Coronary artery (tissue), 2 donors: Measurements from ENCODE around the gene MRAS.

ENCODE experiments used
- DNase-seq: peaks from one replicate; pipeline ENCODE4 v3.0.0-alpha.2; 2017; ENCODE audit warnings: low spot score
- H3K27ac ChIP-seq, 2 donors: fragments of 200-600 bp; sonication (generic); one replicate each; pipeline ENCODE4 v1.5.1; 2016 to 2019
- H3K4me3 ChIP-seq: fragments of 200-600 bp; sonication (generic); 2 replicates; pipeline ENCODE4 v1.5.1; 2016; ENCODE audit warnings: mild to moderate bottlenecking, moderate library complexity
- CTCF ChIP-seq: fragments of 200-600 bp; sonication (generic); IDR thresholded peaks from one replicate; pipeline ENCODE4 v1.5.1; 2019; ENCODE audit warnings: antibody characterized with exemption

Gene MRAS

GRCh38 chr3:138365253-138365555 is 16.8 kb downstream of the MRAS start:
- Histone ChIP-seq H3K4me3 (no peak overlapping the region), H3K27ac (peak overlapping the region in 1 of 2 donors; percentile 73)
- TF ChIP-seq CTCF: no peak
- no peak for DNase-seq

GRCh38 chr3:138366006-138366759 is 17.8 kb downstream of the MRAS start:
- no peak for DNase-seq
- H3K27ac ChIP-seq: peak overlapping the region in 1 of 2 donors; percentile 73
- no peak overlapping the region for H3K4me3 ChIP-seq
- no peak for TF ChIP-seq CTCF

- no peak for TF ChIP-seq CTCF
- H3K27ac ChIP-seq: peak overlapping the region; percentile 9 to 73
- no peak for DNase-seq
These were observed 19.0 kb downstream of the MRAS start for GRCh38 chr3:138367326-138367850.

GRCh38 chr3:138367911-138368310 is 19.5 kb downstream of the MRAS start:
- no peak overlapping the region for H3K4me3 ChIP-seq
- peak; percentile 88 for DNase-seq
- peak overlapping the region in 1 of 2 donors; percentile 73 for H3K27ac ChIP-seq
- TF ChIP-seq CTCF: no peak

More at GRCh38 chr3:138367326-138367850, 19.0 kb downstream of the MRAS start:
- no peak overlapping the region for H3K4me3 ChIP-seq

- TF ChIP-seq CTCF: no peak
- no peak for DNase-seq
These were observed 20.9 kb downstream of the MRAS start for GRCh38 chr3:138369151-138369900.

GRCh38 chr3:138370321-138370720 is 21.9 kb downstream of the MRAS start:
- no peak for DNase-seq
- H3K27ac ChIP-seq: peak overlapping the region in 1 of 2 donors; percentile 73

More at GRCh38 chr3:138369151-138369900, 20.9 kb downstream of the MRAS start:
- peak overlapping the region; percentile 45 to 73 for H3K27ac ChIP-seq
- no peak overlapping the region for H3K4me3 ChIP-seq

More at GRCh38 chr3:138370321-138370720, 21.9 kb downstream of the MRAS start:
- no peak for TF ChIP-seq CTCF
- H3K4me3 ChIP-seq: no peak overlapping the region
